PC-9 (cell line): ENCODE measurements around the gene FOXP1. TPM values are rescaled to one million over a fixed set of nuclear protein-coding genes. Genes with fewer than 3 reads are reported as not detected.

Experiments used
- BruUV-seq: library from RNA; stranded (reverse); fragments of 400-500 nt; replicated peaks from 2 replicates; lab custom pipeline; 2021; lab: Mats Ljungman, UMichigan
- CTCF ChIA-PET: fragments of 300-600 bp; sonication (Branson Sonifier 250); formaldehyde crosslinking; loops from one replicate; lab custom pipeline; 2022; ENCODE audit warnings: antibody characterized with exemption; lab: Charles Lee
- POLR2A ChIA-PET: fragments of 300-600 bp; sonication (Branson Sonifier 250); formaldehyde crosslinking; loops from one replicate; lab custom pipeline; 2022; ENCODE audit warnings: antibody characterized with exemption; ENCODE audit not compliant: unreplicated experiment; lab: Charles Lee
- DNase-seq, 2 experiments: peaks; one replicate each; pipeline versions ENCODE4 v3.0.0 to v3.0.0-alpha.2; 2015 to 2022; ENCODE audit warnings: mixed read lengths in 1 of 2
- H2AFZ ChIP-seq: fragments of 200-600 bp; sonication (generic); 2 replicates; pipeline ENCODE4 v1.8.1; 2017; ENCODE audit warnings: antibody characterized with exemption
- H3F3A ChIP-seq: fragments of 200-600 bp; sonication (generic); 2 replicates; pipeline ENCODE4 v1.8.1; 2017; ENCODE audit warnings: antibody characterized with exemption, mild to moderate bottlenecking, low read depth; ENCODE audit not compliant: insufficient read depth
- H3K27ac ChIP-seq: fragments of 200-600 bp; sonication (generic); 2 replicates; pipeline ENCODE4 v1.6.1; 2016; ENCODE audit warnings: mixed run types
- H3K27me3 ChIP-seq: fragments of 200-600 bp; sonication (generic); 2 replicates; pipeline ENCODE4 v1.6.1; 2016; ENCODE audit warnings: low read depth, mixed run types; ENCODE audit not compliant: insufficient read depth
- H3K36me3 ChIP-seq: fragments of 200-600 bp; sonication (generic); 2 replicates; pipeline ENCODE4 v1.6.1; 2016; ENCODE audit warnings: low read depth, mixed run types
- H3K4me1 ChIP-seq: fragments of 200-600 bp; sonication (generic); replicated peaks from 2 replicates; pipeline ENCODE4 v1.6.1; 2016; ENCODE audit warnings: mixed run types; ENCODE audit not compliant: insufficient read depth
- H3K4me2 ChIP-seq: fragments of 200-600 bp; sonication (generic); 2 replicates; pipeline ENCODE4 v1.6.1; 2017; ENCODE audit warnings: mixed run types
- H3K4me3 ChIP-seq: fragments of 200-600 bp; sonication (generic); 2 replicates; pipeline ENCODE4 v1.6.1; 2016; ENCODE audit warnings: mixed run types
- H3K79me2 ChIP-seq: fragments of 200-600 bp; sonication (generic); 2 replicates; pipeline ENCODE4 v1.6.1; 2017; ENCODE audit warnings: low read depth, mixed run types
- H3K9me2 ChIP-seq: fragments of 200-600 bp; sonication (generic); 2 replicates; pipeline ENCODE4 v1.8.1; 2017; ENCODE audit warnings: mild to moderate bottlenecking; ENCODE audit not compliant: insufficient read depth
- H3K9me3 ChIP-seq: fragments of 200-600 bp; sonication (generic); 2 replicates; pipeline ENCODE4 v1.8.1; 2016; ENCODE audit warnings: low read depth; ENCODE audit not compliant: insufficient read depth
- H4K20me1 ChIP-seq: fragments of 200-600 bp; sonication (generic); 2 replicates; pipeline ENCODE4 v1.8.1; 2017; ENCODE audit not compliant: insufficient read depth
- CTCF ChIP-seq: fragments of 200-600 bp; sonication (generic); conservative IDR thresholded peaks from 2 replicates; pipeline ENCODE4 v1.6.1; 2017; ENCODE audit warnings: mixed run types, antibody characterized with exemption, mild to moderate bottlenecking, moderate library complexity
- EZH2 ChIP-seq: fragments of 200-600 bp; sonication (generic); IDR thresholded peaks from 2 replicates; pipeline ENCODE4 v1.8.0; 2017; ENCODE audit warnings: antibody characterized with exemption, low read depth
- intact Hi-C: fragments of 100-400 bp; cut with micrococcal nuclease; formaldehyde crosslinking; loops from one replicate; pipeline ENCODE4 v1.10.0; 2022; ENCODE audit not compliant: unreplicated experiment
- total RNA-seq: library from RNA; stranded (reverse); gene quantifications from 2 replicates; pipeline ENCODE4 v1.2.3, GENCODE V29; 2021

FOXP1 gene
- total RNA-seq, 1 experiment from 2014 or later: 33.3 TPM

- H3K36me3 ChIP-seq: no peaks in the 10 kb centered on the region
- peaks cover 17% of the 10 kb centered on the region for H3K4me1 ChIP-seq
- no peak for DNase-seq
- TF ChIP-seq CTCF (no peak), EZH2 (no peak)
- CTCF ChIA-PET: no interaction called here
- no peaks in the 10 kb centered on the region for H3K9me3 ChIP-seq
- H3F3A ChIP-seq: peaks cover 3% of the 10 kb centered on the region; the same call in 1 of the 2 replicates
- no peaks in the 10 kb centered on the region for H4K20me1 ChIP-seq
- peak overlapping the region; percentile 90 for H3K4me2 ChIP-seq
- H3K79me2 ChIP-seq: peaks cover 8% of the 10 kb centered on the region; the same call in 1 of the 2 replicates
- no peaks in the 10 kb centered on the region for H3K27me3 ChIP-seq
- H3K27ac ChIP-seq: no peak overlapping the region
- POLR2A ChIA-PET: no interaction called here
- H3K9me2 ChIP-seq: no peaks in the 10 kb centered on the region
- no peak overlapping the region; the same call in 1 of the 2 replicates for H3K4me3 ChIP-seq
- intact Hi-C loops: loop anchor here (2.0 to 10.0 kb wide), 5 partner anchors 190 to 1033 kb away; no protein-coding TSS in a partner anchor
- no TSS peak for BruUV-seq
- no peak overlapping the region for H2AFZ ChIP-seq
These were observed 1.6 kb upstream of the FOXP1 start for GRCh38 chr3:71585131-71585530.

GRCh38 chr3:71584394-71585011 lies 975 bp upstream of the FOXP1 start:
- peaks cover 23% of the 10 kb centered on the region for H3K4me1 ChIP-seq
- H2AFZ ChIP-seq: peak overlapping the region; percentile 74
- peaks cover 3% of the 10 kb centered on the region; the same call in 1 of the 2 replicates for H3F3A ChIP-seq
- no peaks in the 10 kb centered on the region for H3K9me2 ChIP-seq
- peak overlapping the region; percentile 90 for H3K4me2 ChIP-seq
- POLR2A ChIA-PET: interaction anchor here (0.7 kb wide), 1 partner anchor 463 kb away, joined by 7 read pairs; no protein-coding TSS in a partner anchor
- intact Hi-C loops: loop anchor here (2.0 to 10.0 kb wide), 8 partner anchors 82 to 1032 kb away; no protein-coding TSS in a partner anchor
- peak overlapping the region; percentile 45 for H3K27ac ChIP-seq
- H3K9me3 ChIP-seq: no peaks in the 10 kb centered on the region
- H3K4me3 ChIP-seq: peak overlapping the region; percentile 62; the same call in 1 of the 2 replicates
- DNase-seq: peak; percentile 17 to 39
- CTCF ChIA-PET: interaction anchor here (0.7 kb wide), 1 partner anchor 454 kb away, joined by 3 read pairs; no protein-coding TSS in a partner anchor
- TF ChIP-seq EZH2: no peak
- no peak for TF ChIP-seq CTCF
- peaks cover 11% of the 10 kb centered on the region; the same call in 1 of the 2 replicates for H3K79me2 ChIP-seq
- BruUV-seq: TSS peak; percentile 41
- H3K36me3 ChIP-seq: no peaks in the 10 kb centered on the region
- no peaks in the 10 kb centered on the region for H4K20me1 ChIP-seq
- no peaks in the 10 kb centered on the region for H3K27me3 ChIP-seq

GRCh38 chr3:71582612-71583565 lies 639 bp downstream of the FOXP1 start:
- peaks cover 16% of the 10 kb centered on the region for H3F3A ChIP-seq
- ChIA-PET CTCF (no interaction called here), POLR2A (interaction anchor here (0.7 kb wide), 1 partner anchor 694 kb away, joined by 3 read pairs; no protein-coding TSS in a partner anchor)
- intact Hi-C loops: loop anchor here (5.0 to 10.0 kb wide), 6 partner anchors 81 to 516 kb away; no protein-coding TSS in a partner anchor
- no peak for TF ChIP-seq EZH2
- TF ChIP-seq CTCF: no peak
- BruUV-seq: TSS peak; percentile 38
- H3K4me2 ChIP-seq: peak overlapping the region; percentile 83
- H3K9me2 ChIP-seq: no peaks in the 10 kb centered on the region
- no peaks in the 10 kb centered on the region for H3K36me3 ChIP-seq
- H4K20me1 ChIP-seq: no peaks in the 10 kb centered on the region
- H3K9me3 ChIP-seq: no peaks in the 10 kb centered on the region
- no peaks in the 10 kb centered on the region for H3K27me3 ChIP-seq
- peak overlapping the region; percentile 85 for H3K4me3 ChIP-seq
- H3K4me1 ChIP-seq: peaks cover 39% of the 10 kb centered on the region
- H2AFZ ChIP-seq: peak overlapping the region; percentile 85
- DNase-seq: peak in 1 of 2 experiments; percentile 46
- H3K27ac ChIP-seq: peak overlapping the region; percentile 55
- H3K79me2 ChIP-seq: peaks cover 11% of the 10 kb centered on the region; the same call in 1 of the 2 replicates
